HK-2 (cell line): Measurements from ENCODE around the gene HOXC10.

ENCODE experiments used
- DNase-seq: peaks from one replicate; pipeline ENCODE4 v3.0.0-alpha.2; 2018; ENCODE audit not compliant: unreplicated experiment

Gene HOXC10

DNA sequence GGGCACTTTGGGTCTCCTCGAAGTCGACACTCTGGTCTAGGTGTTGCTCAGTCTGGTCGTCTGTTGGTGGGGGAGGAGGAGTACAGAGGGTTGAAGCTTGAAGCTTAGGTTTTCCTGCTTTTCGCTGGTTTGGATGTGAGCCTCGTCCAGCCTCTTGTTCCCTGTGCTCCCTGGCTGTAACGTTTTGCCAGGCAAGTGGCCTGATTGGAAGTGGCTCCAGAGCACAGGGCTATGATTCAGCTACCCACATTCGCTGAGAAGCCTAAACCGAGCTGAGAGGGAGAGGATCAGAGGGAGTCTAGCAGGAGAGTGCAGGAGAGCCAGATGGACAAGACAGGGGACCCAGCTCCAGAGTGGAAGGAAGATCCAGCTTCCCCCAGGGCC, 6.1 kb downstream of the HOXC10 start:
- no peak for DNase-seq

GRCh38 chr12:53992377-53992889, 7.5 kb downstream of the HOXC10 start:
- no peak for DNase-seq

DNA sequence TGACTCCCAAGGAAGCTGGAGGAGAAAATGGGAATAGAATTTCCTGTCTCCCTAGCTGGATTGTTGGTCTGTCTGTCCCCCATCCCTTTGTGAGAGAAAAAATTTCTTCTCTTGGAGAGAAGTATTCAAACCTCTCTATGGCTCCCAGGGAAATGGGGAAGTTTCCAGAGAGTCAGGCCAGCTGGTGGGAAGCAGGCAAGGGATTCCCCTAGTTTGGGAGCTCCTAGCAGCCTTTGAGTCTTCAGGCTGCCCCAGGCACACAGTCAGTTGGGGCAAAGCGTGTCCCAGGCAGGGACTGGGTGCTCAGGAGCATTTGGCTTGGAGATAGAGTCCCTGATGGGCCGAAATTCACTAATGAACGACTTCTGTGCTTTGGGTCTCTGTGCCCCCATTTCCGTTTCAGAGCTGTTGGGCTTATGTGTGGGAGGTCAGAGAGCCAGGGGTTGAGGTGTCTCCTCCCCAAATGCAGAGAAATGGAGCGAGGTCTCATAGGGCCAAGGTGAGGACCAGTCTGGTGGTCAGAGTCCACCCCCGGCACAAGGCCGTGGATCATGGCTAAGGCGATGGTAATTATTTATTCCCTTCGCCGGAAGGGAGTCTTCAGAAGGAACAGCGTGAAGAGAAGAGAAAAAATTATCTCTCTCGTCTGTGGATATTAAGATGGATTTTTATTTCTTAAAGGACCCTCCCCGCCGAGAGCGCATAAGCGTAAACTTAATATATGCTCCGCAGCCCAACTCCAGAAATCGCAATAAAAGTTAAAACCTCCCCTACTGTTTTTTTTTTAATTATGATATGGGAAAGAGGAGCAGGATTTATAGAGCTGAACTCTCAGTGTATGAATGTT, 8.4 kb downstream of the HOXC10 start:
- no peak for DNase-seq

GRCh38 chr12:53994009-53994263, 9.0 kb downstream of the HOXC10 start:
- no peak for DNase-seq

DNA sequence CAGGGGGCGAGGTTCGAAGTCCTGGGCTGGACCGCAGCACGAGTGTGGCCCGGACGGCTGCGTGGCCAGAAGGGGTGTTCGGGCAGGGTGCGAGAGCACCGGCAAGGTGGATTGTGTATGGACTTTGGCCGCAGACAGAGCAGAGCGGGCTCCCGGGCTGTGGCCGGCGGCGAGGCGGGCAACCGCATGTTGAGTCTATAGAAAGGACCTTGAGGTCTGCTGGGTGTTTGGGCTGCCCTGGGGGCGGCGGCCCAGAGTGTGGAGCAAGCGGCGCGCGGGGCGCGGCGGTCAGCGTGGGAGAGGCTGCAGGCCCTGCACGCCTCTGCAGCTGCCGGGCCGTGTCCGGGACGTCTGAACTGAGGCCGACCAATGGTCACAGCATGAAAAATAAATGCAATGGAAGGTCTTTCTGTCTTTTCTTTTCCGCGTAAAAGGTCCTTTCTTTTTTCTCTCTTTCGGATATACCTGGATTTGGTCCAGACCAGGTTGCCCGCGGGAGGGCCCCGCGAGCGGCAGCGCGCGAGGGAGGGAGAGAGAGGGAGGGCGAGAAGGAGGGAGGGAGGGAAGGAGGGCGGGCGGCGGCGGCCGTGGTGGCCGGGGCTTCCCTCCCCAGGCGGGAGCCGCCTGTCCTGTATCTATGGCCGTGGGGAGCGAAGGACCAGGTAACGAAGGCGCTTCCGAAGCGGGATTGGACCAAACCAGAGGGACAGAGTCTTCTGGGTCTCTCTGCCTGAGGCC, 9.5 kb downstream of the HOXC10 start:
- peak; percentile 57 for DNase-seq

DNA sequence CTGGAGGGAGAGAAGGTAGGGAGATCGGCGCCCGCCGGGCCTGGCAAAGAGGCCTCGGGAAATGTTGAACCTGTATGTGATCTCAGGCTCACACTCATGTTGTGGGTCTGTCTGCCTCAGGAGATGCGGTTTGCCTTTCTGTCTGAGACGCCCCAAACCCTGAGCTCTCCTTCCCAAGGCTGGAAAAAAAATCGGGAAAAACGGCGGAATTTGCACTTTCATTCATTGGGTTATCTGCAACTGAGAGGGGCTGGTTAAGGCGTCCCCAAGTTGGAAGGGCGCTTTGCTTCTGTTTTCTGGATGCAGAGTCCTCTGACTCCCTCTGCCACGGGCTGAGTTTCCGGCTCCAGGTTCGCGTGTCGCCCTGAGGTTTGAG, 10.0 kb downstream of the HOXC10 start:
- DNase-seq: no peak

GRCh38 chr12:53995378-53996239, 10.7 kb downstream of the HOXC10 start:
- peak; percentile 84 for DNase-seq

DNA sequence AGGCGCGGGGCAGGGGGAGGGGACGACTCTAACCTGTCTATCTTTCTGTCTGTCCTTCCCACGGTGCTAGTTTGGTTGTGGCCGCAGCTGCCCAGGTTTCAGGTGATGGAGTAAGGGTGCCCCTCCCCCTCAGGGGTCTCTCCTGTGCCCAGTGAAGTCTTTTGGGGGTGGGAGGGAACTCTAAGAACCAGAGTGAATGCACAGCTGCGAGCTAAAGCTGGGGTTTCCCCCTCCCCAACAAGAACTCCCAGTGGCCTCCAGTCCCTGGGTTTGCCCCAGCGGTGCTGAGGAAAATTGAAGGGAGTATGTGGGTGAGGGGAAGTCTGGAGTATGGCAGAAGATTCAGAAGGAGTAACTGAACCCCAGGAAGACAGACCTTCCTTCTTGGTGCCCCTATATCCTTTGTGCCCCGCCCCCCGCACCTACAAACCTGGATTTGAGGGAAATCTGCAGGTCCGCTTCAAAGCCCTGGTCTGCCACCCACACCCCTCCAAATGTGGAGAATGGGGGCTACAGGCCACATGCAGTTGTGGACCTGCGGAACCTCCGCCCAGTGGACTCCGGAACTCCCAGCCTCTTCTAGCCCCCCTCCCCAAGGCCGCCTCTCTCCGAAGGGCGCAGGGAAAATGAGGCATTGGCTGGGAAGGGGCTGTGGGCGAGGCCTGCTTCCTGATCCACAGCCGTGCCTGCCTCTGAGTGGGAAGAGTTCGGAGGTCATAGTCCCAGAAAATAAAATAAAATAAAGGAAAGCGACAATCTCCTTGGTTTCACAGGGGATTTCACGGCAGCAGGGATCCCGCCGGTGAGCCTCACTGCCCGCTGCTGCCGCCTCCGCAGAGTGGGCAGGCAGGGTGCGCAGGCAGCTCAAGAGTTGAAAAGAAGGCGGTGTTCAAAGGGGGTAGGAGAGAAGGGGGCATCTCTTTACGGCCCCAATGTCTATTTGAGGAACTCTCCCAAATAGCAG, 11.6 kb downstream of the HOXC10 start:
- no peak for DNase-seq

DNA sequence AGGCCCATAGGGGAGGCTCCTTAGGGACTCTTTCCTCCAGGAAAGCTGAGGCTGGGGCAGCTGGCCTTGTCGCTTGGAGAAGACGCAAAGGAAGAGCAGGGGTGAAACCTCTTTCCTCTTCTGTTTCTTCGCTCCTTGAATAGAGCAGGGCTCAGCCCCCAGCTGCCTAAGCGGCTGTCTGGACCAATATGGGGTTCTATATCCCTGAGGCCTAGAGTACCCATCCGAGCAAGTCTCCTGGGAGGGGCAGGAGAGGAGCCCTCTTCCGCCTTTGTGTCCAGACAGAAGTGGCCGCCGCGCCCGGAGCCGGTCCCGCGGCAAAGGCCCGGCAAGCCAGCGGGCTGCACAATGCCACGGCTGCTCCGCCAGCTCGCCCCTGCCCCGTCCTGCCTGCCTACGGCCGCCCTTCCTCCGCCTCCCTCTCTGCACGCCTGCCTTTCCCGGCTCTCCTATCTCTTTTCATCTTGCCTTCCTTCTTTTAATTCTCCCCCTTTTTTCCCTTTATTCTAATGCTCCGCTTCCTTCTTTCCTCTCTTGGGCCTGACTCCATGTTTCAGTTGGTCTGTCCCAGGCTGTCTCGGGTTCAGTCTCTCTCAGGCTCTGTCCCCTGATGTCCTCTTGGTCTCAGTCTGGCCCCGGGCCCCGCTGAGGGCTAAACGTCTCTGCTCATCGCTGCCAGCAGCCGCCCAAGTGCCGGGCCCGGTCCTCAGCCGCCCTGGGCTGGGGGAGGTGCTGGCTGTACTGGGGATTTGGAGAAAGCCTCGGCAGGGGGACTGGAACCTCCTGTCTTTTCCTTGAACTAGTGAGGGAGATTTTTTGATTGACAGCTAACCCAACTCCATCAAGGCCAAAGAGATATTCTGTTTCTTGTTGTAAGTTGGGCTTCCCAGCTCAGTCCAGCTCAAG, 12.5 kb downstream of the HOXC10 start:
- no peak for DNase-seq

- DNase-seq: no peak
Measured at GRCh38 chr12:53998110-53998899, 13.4 kb downstream of the HOXC10 start.

DNA sequence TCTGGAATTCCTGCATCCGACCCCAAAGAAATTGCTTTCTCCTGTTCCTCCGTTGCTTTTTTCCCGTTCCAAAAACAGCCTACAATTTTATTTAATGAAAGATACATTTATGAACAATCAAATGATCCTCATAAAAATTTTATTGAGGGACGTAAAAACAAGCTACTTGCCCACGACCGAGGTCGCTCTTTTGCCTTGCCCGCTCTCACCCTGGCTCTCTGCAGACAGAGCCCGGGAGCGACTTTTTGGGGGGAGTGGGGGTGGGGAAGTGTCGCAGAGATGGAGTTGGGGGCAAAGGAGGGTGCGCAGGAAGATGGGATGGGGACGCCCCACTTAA, 13.9 kb downstream of the HOXC10 start:
- no peak for DNase-seq

DNA sequence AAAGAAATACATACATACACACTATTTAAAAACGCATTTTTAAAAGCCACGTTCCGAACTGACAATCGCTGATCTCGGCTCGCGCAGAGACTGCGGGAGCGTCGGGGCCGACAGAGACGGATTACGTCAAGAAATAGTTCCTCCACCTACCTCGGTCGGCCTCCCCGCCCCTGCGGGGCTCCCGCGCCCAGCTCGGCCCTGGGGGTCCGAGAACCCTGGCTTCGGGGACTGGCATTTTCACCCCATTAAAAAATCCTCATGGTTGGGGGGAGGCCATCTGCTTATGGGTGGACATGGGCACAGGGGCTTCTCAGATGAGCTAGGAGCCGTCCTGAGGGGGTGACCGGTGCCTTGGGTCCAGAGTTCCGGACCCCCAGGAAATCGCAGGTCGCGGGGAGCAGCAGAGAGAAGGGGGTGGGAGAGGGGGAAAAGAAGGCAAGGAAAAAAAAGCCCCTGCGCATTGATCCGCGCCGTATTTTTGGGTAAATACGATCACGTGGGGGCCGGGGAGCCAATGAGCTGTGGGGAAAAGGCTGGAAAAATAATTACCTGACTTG, 14.7 kb downstream of the HOXC10 start:
- DNase-seq: peak; percentile 75

DNA sequence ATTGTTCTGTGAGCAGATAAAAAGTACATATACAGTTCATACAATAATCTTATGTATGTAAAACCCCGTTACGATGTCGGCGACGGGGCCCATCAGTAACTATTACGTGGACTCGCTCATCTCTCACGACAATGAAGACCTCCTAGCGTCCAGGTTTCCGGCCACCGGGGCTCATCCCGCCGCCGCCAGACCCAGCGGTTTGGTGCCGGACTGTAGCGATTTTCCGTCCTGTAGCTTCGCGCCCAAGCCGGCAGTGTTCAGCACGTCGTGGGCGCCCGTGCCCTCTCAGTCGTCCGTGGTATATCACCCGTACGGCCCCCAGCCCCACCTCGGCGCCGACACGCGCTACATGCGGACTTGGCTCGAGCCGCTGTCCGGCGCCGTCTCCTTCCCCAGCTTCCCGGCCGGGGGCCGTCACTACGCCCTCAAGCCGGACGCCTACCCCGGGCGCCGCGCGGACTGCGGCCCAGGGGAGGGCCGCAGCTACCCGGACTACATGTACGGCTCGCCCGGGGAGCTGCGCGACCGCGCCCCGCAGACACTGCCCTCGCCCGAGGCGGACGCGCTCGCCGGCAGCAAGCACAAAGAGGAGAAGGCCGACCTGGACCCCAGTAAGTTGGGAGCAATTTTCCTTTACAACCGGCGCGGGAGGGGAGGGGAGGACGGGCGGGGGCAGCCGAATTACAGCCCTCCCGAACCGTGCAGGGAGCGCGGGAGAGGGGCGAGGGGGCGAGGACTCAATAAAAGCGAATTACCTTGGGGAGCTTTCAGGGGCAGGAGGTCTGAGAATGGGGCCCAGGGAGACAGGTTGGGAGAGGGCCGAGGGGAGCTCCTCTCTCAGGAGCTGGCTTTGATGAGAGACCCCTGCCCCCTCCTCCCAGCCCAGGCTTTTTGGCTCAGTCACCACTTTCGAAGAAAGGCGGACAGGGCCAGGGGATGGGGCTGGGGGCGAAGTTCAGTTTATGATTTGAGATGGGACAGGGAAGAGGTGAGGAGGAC, 15.5 kb downstream of the HOXC10 start, which contains the start of gene HOXC9:
Gene HOXC9 (plus strand): TSS at position 46 of the 999 bp plus-strand sequence. CDS start 28 bp downstream, at position 74.
- peak; percentile 65 for DNase-seq

- DNase-seq: no peak
Measured at GRCh38 chr12:54001283-54002187, 16.6 kb downstream of the HOXC10 start.

DNA sequence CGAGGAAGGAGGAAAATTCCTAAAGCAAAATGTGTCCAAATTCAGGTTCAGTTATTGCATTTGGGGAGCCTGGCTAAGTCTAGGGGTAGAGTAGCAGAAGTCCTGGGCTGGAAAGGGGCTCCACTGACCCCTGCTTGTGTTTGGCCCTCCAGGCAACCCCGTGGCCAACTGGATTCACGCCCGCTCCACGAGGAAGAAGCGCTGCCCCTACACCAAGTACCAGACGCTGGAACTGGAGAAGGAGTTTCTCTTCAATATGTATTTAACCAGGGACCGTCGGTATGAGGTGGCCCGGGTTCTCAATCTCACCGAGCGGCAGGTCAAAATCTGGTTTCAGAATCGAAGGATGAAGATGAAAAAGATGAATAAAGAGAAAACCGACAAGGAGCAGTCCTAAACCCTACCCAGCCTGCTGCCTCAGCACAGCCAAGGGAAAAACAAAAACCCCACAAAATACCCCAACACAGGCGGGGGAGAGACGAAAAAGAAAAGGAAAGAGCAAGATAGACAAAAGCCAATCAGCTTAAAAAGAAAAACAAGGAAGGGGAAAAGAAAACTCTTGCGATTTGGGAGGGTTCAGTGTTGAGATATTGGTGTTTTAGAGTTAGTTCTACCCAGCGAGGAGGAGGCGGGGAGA, 17.4 kb downstream of the HOXC10 start:
- DNase-seq: no peak

DNA sequence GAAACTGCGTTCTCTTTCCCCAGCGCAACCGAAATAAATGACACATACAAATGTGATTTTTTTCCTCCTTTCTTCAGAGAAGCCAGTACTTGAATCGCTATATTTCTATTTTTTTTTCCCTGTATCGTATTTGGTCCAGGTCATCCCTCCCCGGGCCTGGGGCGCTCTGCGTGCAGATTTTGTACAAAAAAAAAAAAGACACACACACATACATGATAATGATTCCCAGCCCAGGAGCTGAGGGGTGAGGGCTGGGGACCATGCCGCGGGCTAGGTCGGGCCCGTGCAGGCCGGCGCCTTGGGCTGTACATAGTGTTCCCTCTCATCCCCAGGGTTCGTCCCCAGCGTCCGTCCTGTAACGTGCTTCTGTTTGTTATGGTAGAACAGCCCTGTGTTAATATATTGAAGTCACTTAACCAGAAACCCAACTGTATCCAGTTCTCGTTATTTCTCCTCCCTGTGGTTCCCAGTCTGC, 18.0 kb downstream of the HOXC10 start:
- no peak for DNase-seq
